GM19397 (cell line): Measurements from ENCODE around the gene TRIM75.
"Not testable (repeated sequence)": the region's sequence is repeated elsewhere in the genome, so short reads cannot be mapped to it uniquely, and the experiment has no call there.

ENCODE experiments used
- ATAC-seq: cut with Tn5 transposase; IDR thresholded peaks from one replicate; pipeline ENCODE4 v1.9.1; 2021; ENCODE audit warnings: mild to moderate bottlenecking, moderate library complexity; ENCODE audit not compliant: unreplicated experiment

TRIM75 gene

DNA sequence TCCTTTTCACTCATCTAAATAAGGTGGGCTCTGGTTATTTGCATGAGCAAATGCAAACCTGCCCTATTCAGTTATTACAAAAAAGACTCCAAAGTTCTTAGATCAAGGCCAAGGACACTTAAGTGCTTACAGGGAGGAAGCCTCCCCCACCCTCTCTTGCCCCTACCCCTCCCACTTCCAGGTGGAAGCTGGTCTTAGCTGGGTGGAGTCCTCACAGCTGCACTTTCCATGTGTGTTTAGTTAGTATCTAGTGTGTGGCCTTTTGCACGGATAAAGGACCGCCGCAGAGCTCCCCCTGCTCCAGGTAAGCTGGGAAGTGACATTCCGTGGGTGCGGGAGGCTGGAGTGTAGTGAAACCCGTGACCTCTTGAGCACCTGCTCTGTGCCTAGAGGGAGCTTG lies at the start of gene TRIM75:
Gene TRIM75 (plus strand): TSS at position 222 of the 400 bp plus-strand sequence. CDS start 5,282 bp downstream, outside the sequence.
- no peak for ATAC-seq

DNA sequence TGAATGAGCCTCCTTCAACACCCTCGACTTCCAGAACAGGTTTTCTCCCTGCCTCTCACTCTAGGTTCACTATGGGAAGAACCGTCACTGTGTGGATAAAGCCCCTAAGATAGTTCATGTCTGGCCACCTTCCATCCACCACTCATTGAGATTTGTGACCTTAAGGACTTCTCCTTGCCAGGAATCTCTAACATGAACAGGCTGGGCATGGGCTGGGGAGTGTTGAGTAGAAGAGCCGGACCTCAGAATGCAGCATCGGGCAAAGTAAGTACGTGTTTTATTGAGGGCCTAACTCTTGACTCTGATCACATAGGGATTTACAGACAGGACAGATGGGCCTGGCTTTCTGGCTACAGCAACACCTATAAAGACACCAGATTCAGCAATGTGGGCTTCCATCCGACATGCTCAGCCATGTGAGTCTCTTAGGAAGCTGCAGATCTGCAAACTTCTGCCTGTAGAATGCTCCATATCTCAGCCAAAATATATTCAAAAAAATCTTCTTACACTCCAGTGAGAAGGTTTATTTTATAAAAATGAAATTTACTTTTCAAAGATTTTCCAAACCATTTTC lies 48.2 kb upstream of the TRIM75 start:
- no peak for ATAC-seq

DNA sequence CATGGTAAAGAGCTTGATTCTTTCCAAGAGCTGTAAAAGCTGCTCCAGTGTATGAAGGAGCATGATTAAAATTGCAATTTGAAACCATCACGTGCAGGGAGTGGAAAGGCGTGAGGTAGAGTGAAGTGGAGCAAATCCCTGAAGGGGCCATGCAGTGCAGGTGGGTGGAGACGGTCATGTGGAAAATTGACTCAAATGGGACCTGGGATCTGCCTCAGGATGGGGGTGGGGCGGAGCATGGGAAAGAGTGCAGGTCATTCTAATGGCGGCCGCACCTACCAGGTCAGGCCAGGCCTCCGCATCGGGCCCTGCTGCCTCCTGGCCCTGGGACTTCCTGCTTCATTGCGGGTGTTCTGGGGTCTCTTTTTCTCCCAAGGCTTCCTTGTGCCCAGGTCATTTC lies 47.2 kb upstream of the TRIM75 start:
- no peak for ATAC-seq

DNA sequence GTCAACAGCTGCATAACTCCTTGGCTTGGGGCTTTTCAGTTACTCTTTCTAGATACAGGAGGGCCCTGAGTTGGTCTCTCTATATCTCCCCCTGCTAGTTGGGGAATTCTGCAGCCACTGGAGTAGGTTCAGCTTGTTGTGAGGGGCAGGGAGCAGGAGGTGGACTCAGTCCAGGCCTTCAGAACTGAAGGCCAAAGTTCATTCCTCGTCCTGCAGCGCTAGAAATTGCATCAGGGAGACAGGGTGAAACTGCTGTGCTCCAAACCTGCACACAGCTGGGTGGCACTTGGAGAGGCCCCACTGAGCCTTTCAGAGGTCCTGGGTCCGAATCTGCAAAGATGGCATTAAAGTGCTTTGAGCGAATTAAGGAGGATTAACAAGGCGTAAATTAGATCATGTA lies 46.8 kb upstream of the TRIM75 start:
- ATAC-seq, result no peak

DNA sequence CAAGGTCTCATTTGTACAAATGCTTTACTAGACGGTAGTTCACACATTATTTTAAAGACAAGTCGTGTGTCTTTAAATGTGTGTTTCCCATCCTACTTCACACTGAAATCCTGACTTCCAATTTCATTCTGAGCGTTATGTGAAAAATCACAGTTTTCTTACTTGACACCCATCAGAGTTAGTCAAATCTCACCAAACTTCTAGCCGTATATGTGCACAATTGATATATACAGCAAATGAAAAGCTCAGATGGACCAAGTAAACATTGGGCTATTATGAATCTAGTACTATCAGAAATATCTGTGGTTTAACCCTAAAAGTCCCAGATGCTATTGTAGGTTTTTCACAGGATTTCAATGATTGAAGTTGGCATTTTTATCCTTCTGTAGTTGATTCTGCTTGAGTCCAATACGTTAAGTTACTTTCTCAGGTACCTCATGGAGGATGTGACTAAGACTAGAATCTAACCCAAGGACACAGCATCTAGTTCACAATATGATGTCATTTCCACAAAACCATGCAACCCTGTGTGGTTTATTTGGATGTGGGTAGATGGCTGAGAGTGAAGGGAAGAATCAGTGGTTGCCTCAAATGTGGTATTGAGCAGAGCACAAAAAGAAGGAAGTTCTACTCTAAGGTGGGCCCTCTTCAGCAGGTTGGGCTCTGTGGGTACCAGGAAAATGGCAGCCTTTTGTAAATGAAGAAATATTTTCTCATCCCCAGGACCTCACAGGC lies 44.0 kb upstream of the TRIM75 start:
- no peak for ATAC-seq

DNA sequence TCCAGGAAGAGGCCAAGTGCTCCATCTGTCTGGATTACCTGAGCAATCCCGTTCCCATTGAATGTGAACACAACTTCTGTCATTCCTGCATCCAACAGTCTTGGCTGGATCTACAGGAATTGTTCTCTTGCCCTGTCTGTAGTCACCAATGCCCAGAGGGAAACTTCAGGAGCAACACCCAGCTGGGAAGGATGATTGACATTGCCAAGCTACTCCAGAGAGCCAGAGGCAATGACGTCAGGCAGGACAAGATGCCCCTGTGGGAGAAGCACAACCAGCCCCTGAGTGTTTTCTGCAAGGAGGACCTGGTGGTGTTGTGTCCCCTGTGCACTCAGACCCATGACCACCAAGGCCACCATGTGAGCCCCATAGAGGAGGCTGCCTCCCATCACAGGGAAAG lies 43.2 kb upstream of the TRIM75 start:
- no peak for ATAC-seq

DNA sequence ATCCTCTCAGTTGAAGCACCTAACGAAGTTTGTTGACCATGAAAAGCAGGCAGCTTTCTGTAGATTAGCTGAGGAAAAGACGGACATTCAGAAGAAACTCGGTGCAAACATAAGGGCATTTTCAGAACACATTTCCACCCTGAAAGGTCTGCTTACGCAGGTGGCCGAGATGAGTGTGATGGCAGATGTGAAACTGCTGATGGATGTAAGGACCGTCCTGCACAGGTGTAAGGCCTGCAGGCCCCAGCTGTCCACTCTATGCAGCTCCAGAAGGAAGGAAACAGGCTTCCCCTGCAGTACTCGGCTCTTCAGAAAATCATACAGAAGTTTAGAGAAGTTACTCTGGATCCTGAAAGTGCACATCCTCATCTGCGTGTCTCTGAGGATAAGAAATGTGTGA lies 42.7 kb upstream of the TRIM75 start:
- no peak for ATAC-seq

DNA sequence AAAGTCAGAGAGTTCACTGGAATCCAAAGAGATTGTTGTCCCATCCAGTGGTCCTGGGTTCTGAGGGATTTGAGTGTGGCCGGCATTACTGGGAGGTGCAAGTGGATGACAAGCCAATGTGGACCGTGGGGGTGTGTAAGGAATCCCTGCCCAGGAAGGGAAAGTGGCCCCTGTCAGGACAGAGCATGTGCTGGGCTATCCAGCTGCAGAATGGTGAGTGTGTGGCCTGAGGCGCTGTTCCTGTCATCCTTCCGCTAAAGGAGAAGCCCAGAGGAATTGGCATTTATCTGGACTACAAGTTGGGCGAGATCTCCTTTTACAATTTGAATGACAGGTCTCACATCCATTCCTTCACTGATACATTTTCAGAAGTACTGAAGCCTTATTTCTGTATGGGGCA lies 42.3 kb upstream of the TRIM75 start:
- ATAC-seq, result no peak

DNA sequence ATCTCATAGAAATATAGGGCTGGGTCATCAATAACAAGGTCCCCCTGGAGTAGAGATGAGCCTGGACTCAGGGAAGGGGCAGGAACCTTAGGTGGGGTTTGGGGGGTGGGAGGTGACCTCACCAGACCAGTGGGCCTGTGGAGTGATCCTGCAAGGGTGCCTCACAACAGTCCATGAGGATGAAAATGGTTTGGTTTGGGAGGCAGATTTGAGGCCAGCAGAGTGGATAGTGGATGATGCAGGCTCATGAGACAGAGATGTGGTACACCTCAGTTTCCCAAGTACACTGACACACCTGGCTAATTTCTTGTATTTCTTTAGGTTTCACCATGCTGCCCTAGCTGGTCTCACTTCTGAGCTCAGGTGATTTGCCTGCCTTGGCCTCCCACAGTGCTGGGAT lies 40.0 kb upstream of the TRIM75 start:
- no peak for ATAC-seq

DNA sequence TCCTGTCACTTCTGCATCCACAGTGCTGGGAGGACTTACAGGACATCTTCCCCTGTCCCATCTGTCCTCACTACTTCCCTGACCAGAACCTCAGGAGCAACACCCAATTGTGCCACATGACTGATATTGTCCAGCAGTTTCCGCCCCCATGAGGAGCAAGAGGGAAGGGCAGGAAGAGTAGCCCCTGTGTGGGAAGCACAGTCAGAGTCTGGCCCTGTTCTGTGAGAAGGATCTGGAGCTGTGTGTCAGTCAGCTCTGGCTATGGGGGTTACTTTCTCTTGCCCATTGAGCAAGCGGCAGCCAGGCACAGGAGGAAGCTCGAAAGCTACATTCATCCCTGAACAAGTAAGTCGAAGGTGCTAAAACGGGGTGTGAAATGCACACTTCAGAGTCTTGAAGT lies 36.7 kb upstream of the TRIM75 start:
- no peak for ATAC-seq

DNA sequence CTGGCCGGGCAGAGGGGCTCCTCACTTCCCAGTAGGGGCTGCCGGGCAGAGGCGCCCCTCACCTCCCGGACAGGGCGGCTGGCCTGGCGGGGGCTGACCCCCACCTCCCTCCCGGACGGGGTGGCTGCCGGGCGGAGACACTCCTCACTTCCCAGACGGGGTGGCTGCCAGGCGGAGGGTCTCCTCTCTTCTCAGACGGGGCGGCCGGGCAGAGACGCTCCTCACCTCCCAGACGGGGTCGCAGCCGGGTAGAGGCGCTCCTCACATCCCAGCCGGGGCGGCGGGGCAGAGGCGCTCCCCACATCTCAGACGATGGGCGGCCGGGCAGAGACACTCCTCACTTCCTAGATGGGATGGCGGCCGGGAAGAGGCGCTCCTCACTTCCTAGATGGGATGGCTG lies 33.7 kb upstream of the TRIM75 start:
- ATAC-seq, result not testable (repeated sequence)

DNA sequence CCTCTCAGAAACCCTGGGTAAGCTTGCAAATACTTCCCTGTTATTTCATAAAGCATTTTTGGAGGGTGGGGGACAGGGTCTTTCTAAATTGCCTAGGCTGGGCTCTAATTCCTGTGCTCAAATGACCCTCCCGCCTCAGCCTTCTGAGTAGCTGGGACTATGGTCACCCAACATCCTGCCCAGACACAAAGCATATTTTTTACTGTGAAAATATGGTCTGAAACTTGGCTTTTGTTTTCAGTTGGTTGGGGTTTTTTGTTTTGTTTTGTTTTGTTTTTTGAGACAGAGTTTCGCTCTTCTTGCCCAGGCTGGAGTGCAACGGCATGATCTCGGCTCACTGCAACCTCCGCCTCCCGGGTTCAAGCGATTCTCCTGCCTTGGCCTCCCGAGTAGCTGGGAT lies 27.9 kb upstream of the TRIM75 start:
- not testable (repeated sequence) for ATAC-seq

DNA sequence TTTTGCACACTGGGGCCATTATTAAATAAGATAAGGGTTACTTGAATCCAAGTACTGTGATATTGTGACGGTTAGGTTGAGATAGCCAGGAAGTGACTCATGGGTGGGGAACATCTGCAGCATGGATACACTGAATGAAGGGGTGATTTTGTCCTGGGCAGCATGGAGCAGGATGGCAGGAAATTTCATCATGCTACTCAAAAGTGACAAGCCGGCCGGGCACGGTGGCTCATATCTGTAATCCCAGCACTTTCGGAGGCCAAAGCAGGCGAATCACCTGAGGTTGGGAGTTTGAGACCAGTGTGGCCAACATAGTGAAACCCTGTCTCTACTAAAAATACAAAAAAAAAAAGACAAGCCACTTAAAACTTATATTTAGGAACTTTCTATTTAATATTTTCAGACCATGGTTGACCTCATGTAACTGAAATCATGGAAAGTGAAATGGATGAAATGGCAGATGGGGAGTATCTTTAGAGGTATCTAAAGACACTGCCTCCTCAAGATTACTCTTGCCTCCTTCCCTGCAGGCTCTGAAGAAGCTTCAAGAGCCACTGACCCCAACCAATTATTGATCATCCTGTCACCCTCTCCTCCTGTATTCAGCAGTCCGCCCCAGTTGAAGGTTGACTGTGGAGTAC lies 25.8 kb upstream of the TRIM75 start:
- no peak for ATAC-seq

DNA sequence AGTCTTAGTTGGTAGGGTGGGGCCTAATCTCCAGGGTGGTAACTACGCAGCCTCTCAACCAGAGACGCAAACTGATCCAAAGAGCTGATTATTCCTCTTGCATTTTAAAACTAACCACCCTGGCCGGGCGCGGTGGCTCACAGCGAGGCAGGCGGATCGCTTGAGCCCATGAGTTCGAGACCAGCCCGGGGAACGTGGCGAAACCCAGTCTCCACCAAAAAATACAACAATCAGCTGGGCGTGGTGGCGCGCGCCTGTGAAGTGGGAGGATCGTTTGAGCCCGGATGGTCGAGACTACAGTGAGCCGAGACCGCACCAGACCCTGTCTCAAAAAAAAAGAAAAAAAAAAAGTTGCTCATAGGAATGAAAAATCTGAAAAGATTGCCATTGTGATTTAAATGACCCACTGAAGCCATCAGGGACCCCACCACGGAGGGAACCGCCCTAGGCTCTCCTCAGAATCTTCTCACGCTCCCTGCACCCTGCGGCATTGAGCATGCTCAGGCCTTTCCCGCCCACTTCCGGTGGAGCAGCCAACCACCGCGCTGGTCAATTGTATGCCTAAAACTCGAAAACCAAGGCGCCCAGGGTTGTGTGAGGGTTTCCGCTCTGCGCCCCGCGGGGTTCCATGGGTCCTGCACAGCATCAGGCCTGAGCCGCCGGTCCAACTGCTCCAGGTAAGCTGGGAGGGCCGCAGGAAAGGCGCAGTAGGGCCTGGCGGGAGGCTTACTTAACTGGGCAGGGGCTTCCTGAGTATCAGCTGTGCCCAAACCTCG lies 22.0 kb upstream of the TRIM75 start, which contains the start of gene TRIM60:
Gene TRIM60 (plus strand): TSS at position 564 of the 776 bp plus-strand sequence. CDS start 8,074 bp downstream, outside the sequence.
- ATAC-seq, result no peak

DNA sequence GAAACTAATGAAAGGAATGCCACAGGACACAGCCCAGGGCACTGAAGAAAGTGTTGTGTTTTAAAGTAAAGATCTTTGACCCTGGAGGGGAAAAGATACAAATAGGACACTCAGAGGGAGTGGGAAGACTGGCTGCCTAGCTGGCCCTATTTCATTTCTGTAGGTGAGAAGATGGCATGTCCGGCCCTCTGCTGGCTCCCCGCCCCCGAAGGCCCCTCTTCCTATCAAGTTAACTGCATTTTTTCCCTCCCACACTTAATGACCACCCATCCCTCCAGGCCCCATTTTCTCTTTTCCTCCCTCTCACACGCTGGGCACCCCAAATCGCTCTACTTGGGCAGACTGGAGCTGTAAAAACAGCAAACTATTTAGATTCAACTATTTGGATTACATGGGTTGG lies 5.5 kb upstream of the TRIM75 start:
- ATAC-seq, result no peak

DNA sequence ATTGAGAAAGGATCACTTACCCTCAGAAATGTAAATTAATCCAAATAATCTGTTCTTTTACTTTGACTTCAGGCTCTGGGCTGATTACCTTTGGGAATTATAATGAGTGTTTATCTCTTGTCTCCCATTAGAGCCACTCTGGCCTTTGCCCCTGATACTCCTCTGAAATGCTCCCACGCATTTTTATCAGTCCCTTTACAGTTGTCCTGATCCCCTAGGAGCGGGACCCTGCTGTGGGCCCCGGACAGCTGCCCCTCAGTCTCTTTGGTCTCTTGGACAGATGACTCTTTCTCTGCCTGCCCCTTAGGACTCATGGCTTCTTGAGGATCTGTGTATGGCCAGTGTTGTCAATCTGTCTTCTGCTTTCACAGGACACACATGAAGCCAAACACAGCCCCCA lies 1.0 kb upstream of the TRIM75 start:
- no peak for ATAC-seq

DNA sequence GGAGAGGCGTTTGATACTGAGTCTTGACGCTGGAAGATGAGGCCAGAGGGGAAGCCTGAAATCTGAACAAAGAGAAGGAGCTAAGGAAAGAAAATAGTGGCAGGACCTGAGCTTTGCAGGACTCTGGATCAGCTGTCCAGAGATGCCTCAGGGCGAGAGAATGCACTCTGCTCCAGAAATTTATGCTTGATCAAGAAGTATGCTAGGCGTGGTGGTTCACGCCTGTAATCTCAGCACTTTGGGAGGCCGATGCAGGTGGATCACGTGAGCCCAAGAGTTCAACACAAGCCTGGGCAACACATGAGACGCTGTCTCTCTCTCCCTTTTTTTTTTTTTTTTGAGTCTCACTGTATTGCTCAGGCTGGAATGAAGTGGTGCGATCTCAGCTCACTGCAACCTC lies 1.9 kb downstream of the TRIM75 start:
- no peak for ATAC-seq

DNA sequence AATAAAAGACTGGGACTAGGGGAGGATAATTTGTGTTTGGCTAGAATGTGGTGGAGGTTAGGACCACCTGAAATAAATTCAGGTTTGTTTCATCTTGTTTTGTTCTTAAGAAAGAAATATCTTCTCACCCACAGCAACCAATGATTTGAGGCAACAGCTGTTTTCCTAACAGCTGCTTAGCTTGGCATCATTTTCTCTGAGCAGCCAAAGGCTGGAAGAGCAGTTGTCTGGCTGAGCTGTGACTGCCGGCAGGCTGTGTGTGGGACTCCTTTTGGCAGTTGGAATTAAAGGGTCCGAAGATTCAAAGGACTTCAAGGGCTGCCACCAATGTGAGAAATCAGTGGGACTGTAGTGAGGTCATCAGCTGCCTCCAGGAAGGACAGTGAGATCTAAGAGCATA lies 5.0 kb downstream of the TRIM75 start:
- ATAC-seq, result no peak

DNA sequence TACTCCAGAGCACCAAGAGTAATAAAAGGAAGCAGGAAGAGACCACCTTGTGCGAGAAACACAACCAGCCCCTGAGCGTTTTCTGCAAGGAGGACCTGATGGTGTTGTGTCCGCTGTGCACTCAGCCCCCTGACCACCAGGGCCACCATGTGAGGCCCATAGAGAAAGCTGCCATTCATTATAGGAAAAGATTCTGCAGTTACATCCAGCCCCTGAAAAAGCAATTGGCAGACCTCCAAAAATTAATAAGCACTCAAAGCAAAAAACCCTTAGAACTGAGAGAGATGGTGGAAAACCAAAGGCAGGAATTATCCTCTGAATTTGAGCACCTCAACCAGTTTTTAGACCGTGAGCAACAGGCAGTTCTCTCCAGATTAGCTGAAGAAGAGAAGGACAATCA lies 5.7 kb downstream of the TRIM75 start:
- ATAC-seq, result no peak

DNA sequence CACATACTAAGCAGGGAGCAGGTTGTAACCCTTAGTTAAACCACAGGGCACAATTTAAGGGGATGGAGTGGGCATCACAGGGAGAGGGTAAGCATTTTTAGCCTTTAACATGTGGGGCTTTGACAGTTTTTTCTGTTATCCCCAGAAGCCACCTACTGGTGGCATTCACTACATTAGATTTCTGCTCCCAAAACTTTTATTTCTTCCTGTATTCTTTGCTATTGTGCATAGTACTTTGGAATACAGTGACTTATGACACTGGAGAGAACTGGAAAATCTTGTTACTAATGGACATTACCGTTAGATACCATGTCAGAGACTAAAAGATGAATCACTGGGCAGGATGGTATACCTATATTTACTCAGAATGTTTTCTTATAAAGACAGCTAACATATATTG lies 7.3 kb downstream of the TRIM75 start:
- ATAC-seq, result no peak

DNA sequence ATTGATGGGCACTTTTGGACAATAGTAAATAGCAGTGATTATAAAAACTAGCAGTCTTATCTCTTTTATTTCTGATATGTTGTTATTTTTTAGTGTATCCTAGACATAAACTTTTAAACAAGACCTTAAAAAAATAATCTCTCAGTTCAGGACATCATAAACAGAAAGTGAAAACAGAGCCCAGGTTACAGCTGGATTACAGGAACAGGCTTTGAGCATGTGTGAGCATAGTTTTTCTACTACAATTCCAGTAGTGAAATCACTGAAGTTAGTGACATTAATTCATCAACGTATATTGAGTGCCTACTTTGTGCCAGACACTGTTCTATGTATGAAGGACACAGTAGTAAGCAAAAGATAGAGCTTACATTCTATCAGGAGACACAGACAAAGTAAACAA lies 16.9 kb downstream of the TRIM75 start:
- no peak for ATAC-seq
